HFF-Myc (cell line): ENCODE results near the gene UBE2O.

Experiments
- DNase-seq: peaks from one replicate; pipeline ENCODE4 v3.0.0-alpha.2; 2011; ENCODE audit warnings: low read depth; ENCODE audit errors: extremely low read depth
- H3K4me3 ChIP-seq: replicated peaks from 2 replicates; pipeline ENCODE4 v1.5.1; 2011; ENCODE audit warnings: low read depth, mild to moderate bottlenecking, control low read depth, low read length
- TF ChIP-seq, protein P1 (sequence below): IDR thresholded peaks from 2 replicates; pipeline ENCODE4 v1.5.1; 2012; ENCODE audit warnings: mild to moderate bottlenecking, low read depth, low read length, control low read depth; ENCODE audit errors: missing control alignments

Gene UBE2O

DNA sequence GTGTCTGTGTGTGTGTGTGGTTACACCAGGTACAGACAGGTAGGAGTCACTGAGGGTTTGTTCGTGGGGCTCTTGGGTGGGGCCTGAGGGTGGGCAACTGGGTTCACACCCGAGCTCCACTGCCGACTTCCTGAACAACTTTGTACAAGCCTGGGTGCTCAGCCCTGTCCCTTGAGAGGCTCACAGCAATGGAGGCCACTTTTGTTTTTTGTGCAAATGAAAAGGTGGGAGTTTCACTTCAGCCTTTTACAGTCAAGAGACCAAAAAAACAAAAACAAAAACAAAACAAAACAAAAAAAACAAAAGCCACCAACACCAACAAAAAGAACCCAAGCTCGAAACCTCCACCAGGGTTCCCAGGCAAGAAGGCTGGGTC, 45.9 kb upstream of the UBE2O start:
- no peak for DNase-seq
- H3K4me3 ChIP-seq, result peak overlapping the region; percentile 90
- TF ChIP-seq, protein P1, sequence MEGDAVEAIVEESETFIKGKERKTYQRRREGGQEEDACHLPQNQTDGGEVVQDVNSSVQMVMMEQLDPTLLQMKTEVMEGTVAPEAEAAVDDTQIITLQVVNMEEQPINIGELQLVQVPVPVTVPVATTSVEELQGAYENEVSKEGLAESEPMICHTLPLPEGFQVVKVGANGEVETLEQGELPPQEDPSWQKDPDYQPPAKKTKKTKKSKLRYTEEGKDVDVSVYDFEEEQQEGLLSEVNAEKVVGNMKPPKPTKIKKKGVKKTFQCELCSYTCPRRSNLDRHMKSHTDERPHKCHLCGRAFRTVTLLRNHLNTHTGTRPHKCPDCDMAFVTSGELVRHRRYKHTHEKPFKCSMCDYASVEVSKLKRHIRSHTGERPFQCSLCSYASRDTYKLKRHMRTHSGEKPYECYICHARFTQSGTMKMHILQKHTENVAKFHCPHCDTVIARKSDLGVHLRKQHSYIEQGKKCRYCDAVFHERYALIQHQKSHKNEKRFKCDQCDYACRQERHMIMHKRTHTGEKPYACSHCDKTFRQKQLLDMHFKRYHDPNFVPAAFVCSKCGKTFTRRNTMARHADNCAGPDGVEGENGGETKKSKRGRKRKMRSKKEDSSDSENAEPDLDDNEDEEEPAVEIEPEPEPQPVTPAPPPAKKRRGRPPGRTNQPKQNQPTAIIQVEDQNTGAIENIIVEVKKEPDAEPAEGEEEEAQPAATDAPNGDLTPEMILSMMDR, result no peak

DNA sequence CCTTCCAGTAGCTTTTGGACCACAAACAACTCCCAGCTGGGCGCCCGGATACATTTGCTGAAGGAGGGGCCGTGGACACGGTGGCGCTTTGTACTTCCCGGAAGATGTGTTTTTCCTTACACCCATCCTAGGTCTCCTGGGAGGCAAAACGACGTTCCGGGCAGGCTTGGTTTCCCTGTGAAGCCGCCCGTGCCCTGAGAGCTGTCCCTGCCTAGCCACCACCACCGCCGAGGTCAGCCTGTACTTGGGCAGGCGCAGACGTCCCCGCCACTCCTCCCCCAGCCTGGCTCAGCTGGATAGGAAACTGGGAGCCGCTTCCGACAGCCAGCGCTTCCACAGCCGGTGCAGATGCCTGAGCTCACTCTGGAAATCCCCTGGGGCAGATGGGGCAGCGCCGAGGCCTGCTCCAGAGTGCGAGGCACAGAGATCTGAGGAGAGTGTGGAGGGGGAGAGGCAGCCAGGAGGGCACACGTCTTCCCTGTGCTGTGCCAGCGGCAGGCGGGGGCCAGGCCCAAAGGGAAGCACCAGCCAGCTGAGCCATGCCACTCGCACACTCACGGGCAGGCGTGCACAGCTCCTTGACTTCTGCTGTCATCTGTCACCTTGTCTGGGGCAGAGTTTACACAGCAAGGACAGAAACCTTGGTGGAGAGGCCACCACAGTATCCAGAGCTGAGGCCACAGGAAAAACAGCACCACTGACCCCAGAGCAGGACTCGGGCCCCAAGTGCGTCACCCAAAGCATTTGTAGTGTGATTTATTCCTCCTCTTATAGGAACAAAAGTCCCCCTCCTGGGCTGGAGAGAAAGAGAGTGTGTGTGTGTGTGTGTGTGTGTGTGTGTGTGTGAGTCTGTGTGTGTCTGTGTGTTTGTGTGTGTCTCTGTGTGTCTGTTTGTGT, 45.3 kb upstream of the UBE2O start:
- peak; percentile 48 for DNase-seq
- TF ChIP-seq, protein P1, result no peak
- H3K4me3 ChIP-seq, result peak overlapping the region; percentile 27

DNA sequence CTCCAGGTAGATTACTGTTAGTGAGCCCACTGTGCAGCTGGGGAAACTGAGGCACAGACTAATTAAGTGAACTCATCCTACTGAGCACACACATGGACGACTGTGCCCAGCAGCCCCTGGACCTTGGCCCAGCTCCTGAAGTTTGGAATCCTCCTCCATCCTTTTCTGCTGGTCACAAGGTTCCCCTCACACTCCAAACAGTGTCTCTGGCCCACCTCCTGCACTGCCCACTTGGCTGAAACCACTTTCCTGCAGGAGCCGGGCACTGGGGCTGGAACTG, 44.7 kb upstream of the UBE2O start:
- DNase-seq, result no peak
- H3K4me3 ChIP-seq, result peak overlapping the region; percentile 27
- TF ChIP-seq, protein P1, result no peak

DNA sequence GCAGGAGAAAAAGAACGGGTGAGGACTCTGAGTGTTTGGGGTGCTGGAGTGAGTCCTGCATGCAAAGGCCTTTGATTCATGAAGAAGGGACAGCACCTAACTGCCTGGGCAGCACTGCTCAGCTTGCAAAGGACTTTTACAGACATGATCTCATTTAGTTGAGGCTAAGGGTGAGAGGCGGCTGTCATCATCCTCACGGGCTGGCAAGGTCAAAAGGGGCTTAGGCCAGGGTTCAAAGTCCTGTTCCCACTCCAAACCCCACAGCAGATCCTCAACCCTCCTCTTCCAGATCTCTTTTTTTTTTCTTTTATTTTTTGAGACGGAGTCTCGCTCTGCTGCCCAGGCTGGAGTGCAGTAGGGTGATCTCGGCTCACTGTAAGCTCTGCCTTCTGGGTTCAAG, 43.5 kb upstream of the UBE2O start:
- no peak for DNase-seq
- TF ChIP-seq, protein P1, result no peak
- no peak overlapping the region for H3K4me3 ChIP-seq

DNA sequence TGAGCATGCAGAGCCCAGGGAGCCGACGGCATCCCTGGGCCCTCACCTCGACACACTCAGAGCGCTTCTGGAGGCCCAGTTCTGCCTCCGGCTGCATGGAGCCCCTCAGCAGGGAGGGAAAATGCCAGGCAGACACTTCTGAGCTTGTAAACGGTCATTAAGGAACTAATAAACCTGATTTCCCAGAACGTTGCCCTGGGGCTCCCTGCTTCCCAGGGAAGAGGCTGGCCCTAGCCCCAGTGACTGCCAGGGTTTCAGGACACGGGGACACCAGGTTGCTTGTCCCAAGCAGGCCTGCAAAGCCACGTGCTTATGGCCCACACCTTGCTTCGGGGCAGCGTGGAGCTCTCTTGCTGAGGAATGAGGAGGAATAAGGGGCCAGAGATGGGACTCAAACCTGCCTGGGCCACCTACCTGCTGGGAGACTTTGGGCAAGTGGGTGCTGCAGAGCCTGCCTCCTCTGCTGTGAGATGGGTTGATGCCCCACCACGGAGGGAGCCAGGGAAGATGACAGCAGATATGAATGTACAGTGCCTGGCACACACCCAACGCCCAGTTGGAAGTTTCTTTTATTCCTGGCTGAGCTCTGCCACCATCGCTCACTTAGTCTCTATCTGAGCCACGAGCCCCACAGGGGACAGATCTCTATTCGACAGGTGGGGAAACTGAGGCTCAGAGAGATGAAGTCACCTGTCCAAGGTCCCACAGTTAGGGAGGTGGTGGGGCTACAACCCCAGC, 42.9 kb upstream of the UBE2O start:
- no peak overlapping the region for H3K4me3 ChIP-seq
- DNase-seq, result no peak
- TF ChIP-seq, protein P1, result no peak

DNA sequence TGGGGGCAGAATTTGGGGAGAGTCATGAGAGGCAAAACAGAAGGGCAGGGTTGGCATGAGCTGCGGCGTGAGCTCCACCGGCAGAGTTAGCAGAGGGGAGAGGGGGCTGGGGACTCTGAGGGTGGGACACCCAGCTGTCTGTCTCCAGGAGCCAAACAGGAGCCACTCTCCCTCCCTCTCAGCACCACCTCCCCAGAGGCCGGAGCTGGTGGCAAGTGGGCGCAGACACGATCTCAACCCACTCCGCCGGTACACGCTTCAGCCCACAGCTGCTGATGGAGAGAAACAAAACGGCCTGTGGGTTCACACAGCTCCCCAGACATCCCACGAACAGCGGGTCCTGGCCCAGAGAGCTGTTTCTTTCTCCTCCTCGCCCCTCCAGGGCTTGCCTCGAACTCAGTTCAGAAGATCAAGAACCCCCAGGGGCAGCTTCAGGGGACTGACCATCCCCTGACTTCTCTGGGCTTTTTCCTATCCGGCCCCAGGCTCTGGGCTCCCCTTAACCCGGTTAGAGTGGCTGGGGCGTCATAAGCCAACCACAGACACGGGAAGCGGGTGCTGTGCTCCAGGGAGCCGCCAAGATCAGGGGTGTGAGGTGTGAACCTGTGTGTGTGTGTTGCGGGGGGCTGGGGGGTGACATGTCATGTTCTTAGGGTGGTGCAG, 40.7 kb upstream of the UBE2O start:
- TF ChIP-seq, protein P1, result no peak
- DNase-seq, result no peak
- no peak overlapping the region for H3K4me3 ChIP-seq
